ENCODE measurements around the gene ASB2. TPM values are rescaled to one million over a fixed set of nuclear protein-coding genes. Genes with fewer than 3 reads are reported as not detected.

The ASB2 gene
- total and polyA plus RNA-seq, 2 of the 13 experiments (the other 11 are each of a cell fraction or from before 2014, with no cell fraction given) = 0.82 to 4.1 TPM

- no peak for TF ChIP-seq TOPORS (CRISPR knock-in tag; IDR thresholded peaks at IDR 0.05)
- TF ChIP-seq PRMT3 (CRISPR knock-in tag; IDR thresholded peaks at IDR 0.05; ENCODE audit: borderline replicate concordance, low read depth) = no peak
- no peak for TF ChIP-seq FLYWCH1 (CRISPR knock-in tag; IDR thresholded peaks at IDR 0.05)
- TF ChIP-seq YEATS4 (CRISPR knock-in tag; IDR thresholded peaks at IDR 0.05; ENCODE audit: borderline replicate concordance) = peak; percentile 36; the same call in 1 of the 2 replicates
- TF ChIP-seq ZNF253 (CRISPR knock-in tag; IDR thresholded peaks at IDR 0.05; ENCODE audit: borderline replicate concordance) = no peak
- no peak for TF ChIP-seq ZBTB8A (CRISPR knock-in tag; IDR thresholded peaks at IDR 0.05; ENCODE audit: borderline replicate concordance, low read depth)
- no peak for TF ChIP-seq KDM5A (IDR thresholded peaks at IDR 0.05; ENCODE audit: borderline replicate concordance, low read length)
- TF ChIP-seq ATF1 (CRISPR knock-in tag; IDR thresholded peaks at IDR 0.05) = no peak
- TF ChIP-seq SNRNP70 (IDR thresholded peaks at IDR 0.05; ENCODE audit: low read depth, low read length) = no peak
- 0 out of 2 replicates have a peak, but pooled peaks have one; percentile 25 for TF ChIP-seq MLXIP (CRISPR knock-in tag; IDR thresholded peaks at IDR 0.05; ENCODE audit: borderline replicate concordance)
- TF ChIP-seq ZNF577 (CRISPR knock-in tag; IDR thresholded peaks at IDR 0.05; ENCODE audit: borderline replicate concordance, low read depth) = no peak
- TF ChIP-seq ZNF75D (CRISPR knock-in tag; IDR thresholded peaks at IDR 0.05; ENCODE audit: borderline replicate concordance) = no peak
- no peak for TF ChIP-seq ZNF232 (CRISPR knock-in tag; IDR thresholded peaks at IDR 0.05; ENCODE audit: borderline replicate concordance)
- no peak for TF ChIP-seq ZNF430 (CRISPR knock-in tag; IDR thresholded peaks at IDR 0.05)
- no peak for TF ChIP-seq ZFP41 (CRISPR knock-in tag; IDR thresholded peaks at IDR 0.05; ENCODE audit: borderline replicate concordance)
- TF ChIP-seq, protein P1, sequence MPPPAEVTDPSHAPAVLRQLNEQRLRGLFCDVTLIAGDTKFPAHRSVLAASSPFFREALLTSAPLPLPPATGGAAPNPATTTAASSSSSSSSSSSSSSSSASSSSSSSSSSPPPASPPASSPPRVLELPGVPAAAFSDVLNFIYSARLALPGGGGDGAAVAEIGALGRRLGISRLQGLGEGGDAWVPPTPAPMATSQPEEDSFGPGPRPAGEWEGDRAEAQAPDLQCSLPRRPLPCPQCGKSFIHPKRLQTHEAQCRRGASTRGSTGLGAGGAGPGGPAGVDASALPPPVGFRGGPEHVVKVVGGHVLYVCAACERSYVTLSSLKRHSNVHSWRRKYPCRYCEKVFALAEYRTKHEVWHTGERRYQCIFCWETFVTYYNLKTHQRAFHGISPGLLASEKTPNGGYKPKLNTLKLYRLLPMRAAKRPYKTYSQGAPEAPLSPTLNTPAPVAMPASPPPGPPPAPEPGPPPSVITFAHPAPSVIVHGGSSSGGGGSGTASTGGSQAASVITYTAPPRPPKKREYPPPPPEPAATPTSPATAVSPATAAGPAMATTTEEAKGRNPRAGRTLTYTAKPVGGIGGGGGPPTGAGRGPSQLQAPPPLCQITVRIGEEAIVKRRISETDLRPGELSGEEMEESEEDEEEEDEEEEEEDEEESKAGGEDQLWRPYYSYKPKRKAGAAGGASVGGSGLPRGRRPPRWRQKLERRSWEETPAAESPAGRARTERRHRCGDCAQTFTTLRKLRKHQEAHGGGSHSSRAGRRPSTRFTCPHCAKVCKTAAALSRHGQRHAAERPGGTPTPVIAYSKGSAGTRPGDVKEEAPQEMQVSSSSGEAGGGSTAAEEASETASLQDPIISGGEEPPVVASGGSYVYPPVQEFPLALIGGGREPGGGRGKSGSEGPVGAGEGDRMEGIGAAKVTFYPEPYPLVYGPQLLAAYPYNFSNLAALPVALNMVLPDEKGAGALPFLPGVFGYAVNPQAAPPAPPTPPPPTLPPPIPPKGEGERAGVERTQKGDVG (CRISPR knock-in tag; IDR thresholded peaks at IDR 0.05; ENCODE audit: borderline replicate concordance) = no peak
- no peak for TF ChIP-seq MLLT10 (CRISPR knock-in tag; IDR thresholded peaks at IDR 0.05)
- TF ChIP-seq, protein P2, sequence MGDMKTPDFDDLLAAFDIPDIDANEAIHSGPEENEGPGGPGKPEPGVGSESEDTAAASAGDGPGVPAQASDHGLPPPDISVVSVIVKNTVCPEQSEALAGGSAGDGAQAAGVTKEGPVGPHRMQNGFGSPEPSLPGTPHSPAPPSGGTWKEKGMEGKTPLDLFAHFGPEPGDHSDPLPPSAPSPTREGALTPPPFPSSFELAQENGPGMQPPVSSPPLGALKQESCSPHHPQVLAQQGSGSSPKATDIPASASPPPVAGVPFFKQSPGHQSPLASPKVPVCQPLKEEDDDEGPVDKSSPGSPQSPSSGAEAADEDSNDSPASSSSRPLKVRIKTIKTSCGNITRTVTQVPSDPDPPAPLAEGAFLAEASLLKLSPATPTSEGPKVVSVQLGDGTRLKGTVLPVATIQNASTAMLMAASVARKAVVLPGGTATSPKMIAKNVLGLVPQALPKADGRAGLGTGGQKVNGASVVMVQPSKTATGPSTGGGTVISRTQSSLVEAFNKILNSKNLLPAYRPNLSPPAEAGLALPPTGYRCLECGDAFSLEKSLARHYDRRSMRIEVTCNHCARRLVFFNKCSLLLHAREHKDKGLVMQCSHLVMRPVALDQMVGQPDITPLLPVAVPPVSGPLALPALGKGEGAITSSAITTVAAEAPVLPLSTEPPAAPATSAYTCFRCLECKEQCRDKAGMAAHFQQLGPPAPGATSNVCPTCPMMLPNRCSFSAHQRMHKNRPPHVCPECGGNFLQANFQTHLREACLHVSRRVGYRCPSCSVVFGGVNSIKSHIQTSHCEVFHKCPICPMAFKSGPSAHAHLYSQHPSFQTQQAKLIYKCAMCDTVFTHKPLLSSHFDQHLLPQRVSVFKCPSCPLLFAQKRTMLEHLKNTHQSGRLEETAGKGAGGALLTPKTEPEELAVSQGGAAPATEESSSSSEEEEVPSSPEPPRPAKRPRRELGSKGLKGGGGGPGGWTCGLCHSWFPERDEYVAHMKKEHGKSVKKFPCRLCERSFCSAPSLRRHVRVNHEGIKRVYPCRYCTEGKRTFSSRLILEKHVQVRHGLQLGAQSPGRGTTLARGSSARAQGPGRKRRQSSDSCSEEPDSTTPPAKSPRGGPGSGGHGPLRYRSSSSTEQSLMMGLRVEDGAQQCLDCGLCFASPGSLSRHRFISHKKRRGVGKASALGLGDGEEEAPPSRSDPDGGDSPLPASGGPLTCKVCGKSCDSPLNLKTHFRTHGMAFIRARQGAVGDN (CRISPR knock-in tag; IDR thresholded peaks at IDR 0.05) = peak; percentile 69
- no peak for TF ChIP-seq SATB2 (CRISPR knock-in tag; IDR thresholded peaks at IDR 0.05)
Measured at GRCh38 chr14:93953739-93954515, 22.4 kb downstream of the ASB2 start (continued).
